Neural progenitor cell (in vitro differentiated cells): ENCODE results near the gene DTNBP1.

Experiments used
- CTCF ChIP-seq: fragments of 200-600 bp; sonication (generic); IDR thresholded peaks from 2 replicates; pipeline ENCODE4 v1.5.1; 2017; ENCODE audit warnings: antibody characterized with exemption, mild to moderate bottlenecking
- EZH2 ChIP-seq: fragments of 200-600 bp; sonication (generic); IDR thresholded peaks from 2 replicates; pipeline ENCODE4 v1.6.1; 2017; ENCODE audit warnings: antibody characterized with exemption, mild to moderate bottlenecking, moderate library complexity
- EZH2phosphoT487 ChIP-seq: fragments of 200-600 bp; sonication (generic); IDR thresholded peaks from 2 replicates; pipeline ENCODE4 v1.6.1; 2017; ENCODE audit warnings: antibody characterized with exemption

GRCh38 chr6:15551262-15551661 lies 111.6 kb downstream of the DTNBP1 start:
- TF ChIP-seq CTCF (no peak), EZH2 (no peak), EZH2phosphoT487 (no peak)
